ENCODE measurements around the gene DNMT3B.
"Not testable (repeated sequence)": the region's sequence is repeated elsewhere in the genome, so short reads cannot be mapped to it uniquely, and the experiment has no call there.

Gene DNMT3B

GRCh38 chr20:32763202-32764004 is 1.2 kb downstream of the DNMT3B start:
- no peak for DNase-seq

GRCh38 chr20:32764005-32764960 is 2.1 kb downstream of the DNMT3B start:
- DNase-seq = no peak

GRCh38 chr20:32765230-32765875 is 3.2 kb downstream of the DNMT3B start:
- DNase-seq = not testable (repeated sequence)

- DNase-seq = no peak
Observed at GRCh38 chr20:32767418-32768198, 5.4 kb downstream of the DNMT3B start.

- DNase-seq = no peak
Observed at GRCh38 chr20:32772046-32772445, 9.9 kb downstream of the DNMT3B start.

- no peak for DNase-seq
Observed at GRCh38 chr20:32773223-32773622, 11.0 kb downstream of the DNMT3B start.

GRCh38 chr20:32773855-32774254 is 11.7 kb downstream of the DNMT3B start:
- DNase-seq = no peak

GRCh38 chr20:32775336-32775991 is 13.3 kb downstream of the DNMT3B start:
- no peak for DNase-seq

GRCh38 chr20:32777177-32777956 is 15.2 kb downstream of the DNMT3B start:
- no peak for DNase-seq

- DNase-seq = no peak
Observed at GRCh38 chr20:32779500-32780211, 17.5 kb downstream of the DNMT3B start.

- no peak for DNase-seq
Observed at GRCh38 chr20:32780278-32780677, 18.1 kb downstream of the DNMT3B start.

GRCh38 chr20:32780749-32781655 is 18.8 kb downstream of the DNMT3B start:
- no peak for DNase-seq

- no peak for DNase-seq
Observed at GRCh38 chr20:32784369-32785080, 22.3 kb downstream of the DNMT3B start.

GRCh38 chr20:32786059-32786760 is 24.0 kb downstream of the DNMT3B start:
- DNase-seq = no peak

- DNase-seq = no peak
Observed at GRCh38 chr20:32787168-32787567, 25.0 kb downstream of the DNMT3B start.

- peak; percentile 62 for DNase-seq
Observed at GRCh38 chr20:32789896-32790750, 27.9 kb downstream of the DNMT3B start.

GRCh38 chr20:32790751-32791057 is 28.5 kb downstream of the DNMT3B start:
- no peak for DNase-seq
